ENCODE measurements around the gene SC5D.

- TF ChIP-seq CTCF (IDR thresholded peaks at IDR 0.05) (no peak), POLR2A (IDR thresholded peaks at IDR 0.05) (no peak)
Measured at GRCh38 chr11:121268581-121268980, 24.0 kb upstream of the SC5D start.
